ENCODE data around the gene FOXP1. TPM values are rescaled to one million over a fixed set of nuclear protein-coding genes. Genes with fewer than 3 reads are reported as not detected.

FOXP1 gene
- total and polyA plus RNA-seq, 2 donors (not counting 1 experiment from before 2014, with no cell fraction given): 70.3 to 101 TPM

DNA sequence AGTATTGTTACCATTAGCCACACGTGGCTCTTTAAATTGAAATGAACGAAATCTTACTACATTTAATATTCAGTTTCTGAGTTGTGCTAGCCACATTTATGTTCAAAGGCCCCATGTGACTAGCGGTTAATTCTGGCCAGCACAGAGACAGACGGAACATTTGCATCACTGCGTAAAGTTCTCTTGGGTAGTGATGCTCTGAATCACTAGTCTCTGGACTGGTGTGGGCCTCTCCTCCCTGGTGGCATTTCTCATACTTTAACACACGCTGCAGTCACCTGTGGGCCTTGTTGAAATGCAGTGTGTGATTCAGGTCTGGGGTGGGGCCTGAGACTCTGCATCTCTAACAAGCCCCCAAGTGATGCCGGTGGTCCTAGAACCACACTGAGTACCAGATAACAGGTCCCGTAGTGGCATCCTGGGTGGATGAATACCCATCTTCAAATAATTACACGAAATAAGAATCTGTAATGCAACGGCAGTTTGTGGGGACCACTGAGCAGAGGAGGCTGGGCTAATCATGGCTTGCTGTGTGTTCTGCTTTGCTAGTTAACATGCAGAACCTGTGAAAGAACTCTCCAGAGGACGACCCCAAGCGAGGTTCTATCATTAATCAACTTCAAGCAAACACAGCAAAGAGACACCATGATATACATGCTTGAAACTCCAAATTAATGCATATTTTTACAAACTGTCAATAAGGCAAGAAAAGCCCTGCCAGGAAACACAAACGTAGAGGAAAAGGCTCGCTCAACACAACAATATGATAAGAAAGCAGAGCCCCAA, 623.8 kb downstream of the FOXP1 start:
- no peak for DNase-seq (ENCODE audit: low read depth in 2 of 2)
- H3K9ac ChIP-seq (ENCODE audit: insufficient read depth, low read length): no peak overlapping the region
- H3K36me3 ChIP-seq (ENCODE audit: control insufficient read depth, insufficient read depth, low read length): peaks cover 10% of the 10 kb centered on the region

DNA sequence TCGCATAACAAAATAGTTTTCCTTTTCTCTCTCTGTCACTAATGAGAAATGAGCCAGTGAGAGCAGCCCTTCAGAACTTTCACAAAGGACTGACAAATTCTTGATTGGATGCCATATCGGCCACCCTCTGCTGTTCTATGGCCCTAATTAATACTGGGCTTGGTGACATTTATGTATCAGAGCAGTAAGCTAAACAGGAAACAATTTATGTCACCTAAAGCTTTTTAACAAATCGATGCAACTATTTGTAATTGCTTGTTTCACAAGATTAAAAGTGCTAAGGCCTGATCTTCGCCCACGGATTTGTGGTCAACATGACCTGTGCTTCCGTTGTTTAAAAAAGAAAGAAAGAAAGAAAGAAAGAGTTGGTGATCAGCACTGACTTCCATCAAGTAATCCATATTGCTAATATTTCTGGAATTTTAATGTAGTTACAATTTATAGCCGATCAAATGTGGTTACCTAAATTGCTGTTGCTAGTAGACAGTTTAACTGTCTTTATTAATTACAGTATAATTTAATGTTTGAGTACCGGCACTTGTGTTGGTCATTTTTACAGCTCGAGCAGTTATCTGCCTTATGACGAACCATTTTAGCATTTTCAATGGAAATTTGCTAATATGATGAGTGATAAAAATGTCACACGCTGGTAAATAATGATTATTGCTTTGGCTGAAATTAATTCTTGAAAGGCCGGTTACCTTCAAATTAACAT, 631.3 kb downstream of the FOXP1 start:
- H3K9me3 ChIP-seq (ENCODE audit: control insufficient read depth, insufficient read depth, low read depth, low read length): no peaks in the 10 kb centered on the region
- no peaks in the 10 kb centered on the region for H4K20me1 ChIP-seq (ENCODE audit: control insufficient read depth, extremely low read depth, insufficient read depth, low read length)
- H3K79me2 ChIP-seq (ENCODE audit: control insufficient read depth, insufficient read depth, low read length): no peaks in the 10 kb centered on the region
- H2AFZ ChIP-seq (ENCODE audit: low read length): no peak overlapping the region
- no peak overlapping the region for H3K9ac ChIP-seq (ENCODE audit: insufficient read depth, low read length)
- H3K4me2 ChIP-seq (ENCODE audit: extremely low read depth, insufficient read depth, low read length): no peak overlapping the region
- peak in 1 of 2 donors; percentile 66 for DNase-seq (ENCODE audit: low read depth in 2 of 2)
- H3K27me3 ChIP-seq (ENCODE audit: control insufficient read depth, insufficient read depth, low read length): no peaks in the 10 kb centered on the region
- no peaks in the 10 kb centered on the region for H3K36me3 ChIP-seq (ENCODE audit: control insufficient read depth, insufficient read depth, low read length)
- no peak overlapping the region for H3K4me3 ChIP-seq (replicated peaks in 1 of 4; ENCODE audit: control extremely low read depth in 1 of 4, insufficient read depth in 1 of 4, low read depth in 3 of 4, low read length in 4 of 4)
- TF ChIP-seq, protein P1, sequence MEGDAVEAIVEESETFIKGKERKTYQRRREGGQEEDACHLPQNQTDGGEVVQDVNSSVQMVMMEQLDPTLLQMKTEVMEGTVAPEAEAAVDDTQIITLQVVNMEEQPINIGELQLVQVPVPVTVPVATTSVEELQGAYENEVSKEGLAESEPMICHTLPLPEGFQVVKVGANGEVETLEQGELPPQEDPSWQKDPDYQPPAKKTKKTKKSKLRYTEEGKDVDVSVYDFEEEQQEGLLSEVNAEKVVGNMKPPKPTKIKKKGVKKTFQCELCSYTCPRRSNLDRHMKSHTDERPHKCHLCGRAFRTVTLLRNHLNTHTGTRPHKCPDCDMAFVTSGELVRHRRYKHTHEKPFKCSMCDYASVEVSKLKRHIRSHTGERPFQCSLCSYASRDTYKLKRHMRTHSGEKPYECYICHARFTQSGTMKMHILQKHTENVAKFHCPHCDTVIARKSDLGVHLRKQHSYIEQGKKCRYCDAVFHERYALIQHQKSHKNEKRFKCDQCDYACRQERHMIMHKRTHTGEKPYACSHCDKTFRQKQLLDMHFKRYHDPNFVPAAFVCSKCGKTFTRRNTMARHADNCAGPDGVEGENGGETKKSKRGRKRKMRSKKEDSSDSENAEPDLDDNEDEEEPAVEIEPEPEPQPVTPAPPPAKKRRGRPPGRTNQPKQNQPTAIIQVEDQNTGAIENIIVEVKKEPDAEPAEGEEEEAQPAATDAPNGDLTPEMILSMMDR (conservative IDR thresholded peaks at IDR 0.05 in 1 of 2, IDR thresholded peaks at IDR 0.05 in 1 of 2; ENCODE audit: low read depth in 1 of 2, low read length in 2 of 2): no peak
- no peak for TF ChIP-seq EZH2 (IDR thresholded peaks at IDR 0.05; ENCODE audit: low read length, missing control alignments)
- H3K27ac ChIP-seq (ENCODE audit: insufficient read depth, low read length): no peak overlapping the region
- H3K4me1 ChIP-seq (ENCODE audit: control insufficient read depth, extremely low read depth, insufficient read depth, low read length): no peaks in the 10 kb centered on the region

More for the DNA sequence above, 623.8 kb downstream of the FOXP1 start:
- Histone ChIP-seq H3K9me3 (ENCODE audit: control insufficient read depth, insufficient read depth, low read depth, low read length) (no peaks in the 10 kb centered on the region), H3K27ac (ENCODE audit: insufficient read depth, low read length) (no peak overlapping the region), H3K4me2 (ENCODE audit: extremely low read depth, insufficient read depth, low read length) (no peak overlapping the region), H3K4me3 (replicated peaks in 1 of 4; ENCODE audit: control extremely low read depth in 1 of 4, insufficient read depth in 1 of 4, low read depth in 3 of 4, low read length in 4 of 4) (no peak overlapping the region), H3K79me2 (ENCODE audit: control insufficient read depth, insufficient read depth, low read length) (no peaks in the 10 kb centered on the region), H2AFZ (ENCODE audit: low read length) (no peak overlapping the region), H3K4me1 (ENCODE audit: control insufficient read depth, extremely low read depth, insufficient read depth, low read length) (no peaks in the 10 kb centered on the region), H3K27me3 (ENCODE audit: control insufficient read depth, insufficient read depth, low read length) (no peaks in the 10 kb centered on the region), H4K20me1 (ENCODE audit: control insufficient read depth, extremely low read depth, insufficient read depth, low read length) (no peaks in the 10 kb centered on the region)
- TF ChIP-seq EZH2 (IDR thresholded peaks at IDR 0.05; ENCODE audit: low read length, missing control alignments): no peak
- TF ChIP-seq, protein P1 (conservative IDR thresholded peaks at IDR 0.05 in 1 of 2, IDR thresholded peaks at IDR 0.05 in 1 of 2; ENCODE audit: low read depth in 1 of 2, low read length in 2 of 2): no peak

- Histone ChIP-seq H4K20me1 (ENCODE audit: control insufficient read depth, extremely low read depth, insufficient read depth, low read length) (no peaks in the 10 kb centered on the region), H3K4me1 (ENCODE audit: control insufficient read depth, extremely low read depth, insufficient read depth, low read length) (no peaks in the 10 kb centered on the region), H3K4me3 (replicated peaks in 1 of 4; ENCODE audit: control extremely low read depth in 1 of 4, insufficient read depth in 1 of 4, low read depth in 3 of 4, low read length in 4 of 4) (no peak overlapping the region), H3K4me2 (ENCODE audit: extremely low read depth, insufficient read depth, low read length) (no peak overlapping the region), H3K27me3 (ENCODE audit: control insufficient read depth, insufficient read depth, low read length) (no peaks in the 10 kb centered on the region), H3K79me2 (ENCODE audit: control insufficient read depth, insufficient read depth, low read length) (no peaks in the 10 kb centered on the region), H3K36me3 (ENCODE audit: control insufficient read depth, insufficient read depth, low read length) (no peaks in the 10 kb centered on the region), H3K27ac (ENCODE audit: insufficient read depth, low read length) (no peak overlapping the region), H3K9me3 (ENCODE audit: control insufficient read depth, insufficient read depth, low read depth, low read length) (no peaks in the 10 kb centered on the region), H2AFZ (ENCODE audit: low read length) (no peak overlapping the region), H3K9ac (ENCODE audit: insufficient read depth, low read length) (no peak overlapping the region)
- no peak for TF ChIP-seq EZH2 (IDR thresholded peaks at IDR 0.05; ENCODE audit: low read length, missing control alignments)
- TF ChIP-seq, protein P1 (conservative IDR thresholded peaks at IDR 0.05 in 1 of 2, IDR thresholded peaks at IDR 0.05 in 1 of 2; ENCODE audit: low read depth in 1 of 2, low read length in 2 of 2): no peak
- no peak for DNase-seq (ENCODE audit: low read depth in 2 of 2)
These were observed 632.2 kb downstream of the FOXP1 start for GRCh38 chr3:70951316-70951715.

All from fibroblast of lung (primary cell).